ENCODE results near the gene ZCWPW2. TPM values are rescaled to one million over a fixed set of nuclear protein-coding genes. Genes with fewer than 3 reads are reported as not detected.

ZCWPW2 gene
- total and polyA plus RNA-seq, 9 of the 15 experiments (the other 6 are each of a cell fraction or from before 2014, with no cell fraction given): 0.10 to 0.77 (median 0.44) TPM

GRCh38 chr3:28386049-28386448, 37.5 kb downstream of the ZCWPW2 start:
- H3K4me3 ChIP-seq: no peak overlapping the region
- TF ChIP-seq CHD1 (IDR thresholded peaks at IDR 0.05; ENCODE audit: low read length) (no peak), SPI1 (IDR thresholded peaks at IDR 0.05; ENCODE audit: borderline replicate concordance, low read depth, low read length) (peak; percentile 85)
- no peak overlapping the region for H3K27ac ChIP-seq (ENCODE audit: extremely low read depth, low read depth, low read length)
- no peaks in the 10 kb centered on the region for H3K27me3 ChIP-seq (ENCODE audit: control insufficient read depth in 2 of 2, insufficient read depth in 2 of 2, low read length in 2 of 2)
- H3K79me2 ChIP-seq (ENCODE audit: control insufficient read depth, insufficient read depth, low read length): no peaks in the 10 kb centered on the region
- no TSS peak for BruUV-seq (replicated peaks)
- H3K9me1 ChIP-seq (ENCODE audit: control insufficient read depth, insufficient read depth, low read length): no peaks in the 10 kb centered on the region
- H3K9me3 ChIP-seq (replicated peaks; ENCODE audit: control insufficient read depth, insufficient read depth, low read depth, low read length): no peaks in the 10 kb centered on the region; the same call in 1 of the 2 replicates
- no peak for DNase-seq (ENCODE audit: extremely low read depth in 1 of 4, low spot score in 3 of 4)
- WGBS (ENCODE audit: insufficient coverage, low coverage, missing lambda C conversion rate): 2% methylated on average over 5 of the region's 5 CpGs
- no peak for ATAC-seq
- H2AFZ ChIP-seq (ENCODE audit: low read depth, low read length): no peak overlapping the region
- no peaks in the 10 kb centered on the region for H4K20me1 ChIP-seq (replicated peaks; ENCODE audit: control insufficient read depth, insufficient read depth, low read length)
- H3K9ac ChIP-seq (ENCODE audit: insufficient read depth in 1 of 2, low read depth in 2 of 2, low read length in 2 of 2): no peak overlapping the region
- H3K4me2 ChIP-seq (ENCODE audit: insufficient read depth, low read length): no peak overlapping the region
- no peak for FAIRE-seq
- POLR2A ChIA-PET: interaction anchor here (0.5 kb wide), 1 partner anchor 435 kb away, joined by 6 read pairs; no protein-coding TSS in a partner anchor
- intact Hi-C loops (cut with micrococcal nuclease): no loop called here
- CTCF ChIA-PET (ENCODE audit: low intra/inter-chr PET ratio): no interaction called here
- in situ Hi-C loops (cut with MboI): no loop called here
- no peaks in the 10 kb centered on the region for H3K36me3 ChIP-seq (ENCODE audit: control insufficient read depth, insufficient read depth, low read length)
- no peaks in the 10 kb centered on the region for H3K4me1 ChIP-seq (replicated peaks in 1 of 2; ENCODE audit: control insufficient read depth in 2 of 2, insufficient read depth in 2 of 2, low read length in 2 of 2)

- Histone ChIP-seq H3K9me3 (replicated peaks; ENCODE audit: control insufficient read depth, insufficient read depth, low read depth, low read length) (no peaks in the 10 kb centered on the region; the same call in 1 of the 2 replicates), H3K27me3 (ENCODE audit: control insufficient read depth in 2 of 2, insufficient read depth in 2 of 2, low read length in 2 of 2) (no peaks in the 10 kb centered on the region), H3K79me2 (ENCODE audit: control insufficient read depth, insufficient read depth, low read length) (no peaks in the 10 kb centered on the region), H3K4me3 (no peak overlapping the region), H4K20me1 (replicated peaks; ENCODE audit: control insufficient read depth, insufficient read depth, low read length) (no peaks in the 10 kb centered on the region), H3K9me1 (ENCODE audit: control insufficient read depth, insufficient read depth, low read length) (no peaks in the 10 kb centered on the region), H3K4me2 (ENCODE audit: insufficient read depth, low read length) (no peak overlapping the region), H3K36me3 (ENCODE audit: control insufficient read depth, insufficient read depth, low read length) (no peaks in the 10 kb centered on the region), H2AFZ (ENCODE audit: low read depth, low read length) (no peak overlapping the region), H3K4me1 (replicated peaks in 1 of 2; ENCODE audit: control insufficient read depth in 2 of 2, insufficient read depth in 2 of 2, low read length in 2 of 2) (no peaks in the 10 kb centered on the region), H3K9ac (ENCODE audit: insufficient read depth in 1 of 2, low read depth in 2 of 2, low read length in 2 of 2) (no peak overlapping the region), H3K27ac (ENCODE audit: extremely low read depth, low read depth, low read length) (no peak overlapping the region)
- TF ChIP-seq ZBTB40 (IDR thresholded peaks at IDR 0.05) (no peak), ZBTB40 (CRISPR knock-in tag; IDR thresholded peaks at IDR 0.05) (no peak), ARNT (IDR thresholded peaks at IDR 0.05) (no peak), ZBED1 (IDR thresholded peaks at IDR 0.05) (no peak), HCFC1 (IDR thresholded peaks at IDR 0.05; ENCODE audit: low read depth, low read length) (no peak)
- ChIA-PET CTCF (ENCODE audit: low intra/inter-chr PET ratio) (no interaction called here), POLR2A (no interaction called here)
- WGBS (ENCODE audit: insufficient coverage, low coverage, missing lambda C conversion rate): 0% methylated on average over 1 of the region's 1 CpG
- intact Hi-C loops (cut with micrococcal nuclease): no loop called here
- ATAC-seq: no peak
- in situ Hi-C loops (cut with MboI): no loop called here
- DNase-seq (ENCODE audit: extremely low read depth in 1 of 4, low spot score in 3 of 4): peak in 2 of 4 experiments; percentile 8 to 12
- no peak for FAIRE-seq
- no TSS peak for BruUV-seq (replicated peaks)
These were observed 40.5 kb downstream of the ZCWPW2 start for GRCh38 chr3:28388978-28389377.
